ENCODE results near the gene IRF7. TPM values are rescaled to one million over a fixed set of nuclear protein-coding genes. Genes with fewer than 3 reads are reported as not detected.
A peak's percentile ranks its signal among the peaks of the same experiment; 100 is the strongest.

IRF7 gene
- total RNA-seq, 1 experiment from 2014 or later: 9.5 TPM

DNA sequence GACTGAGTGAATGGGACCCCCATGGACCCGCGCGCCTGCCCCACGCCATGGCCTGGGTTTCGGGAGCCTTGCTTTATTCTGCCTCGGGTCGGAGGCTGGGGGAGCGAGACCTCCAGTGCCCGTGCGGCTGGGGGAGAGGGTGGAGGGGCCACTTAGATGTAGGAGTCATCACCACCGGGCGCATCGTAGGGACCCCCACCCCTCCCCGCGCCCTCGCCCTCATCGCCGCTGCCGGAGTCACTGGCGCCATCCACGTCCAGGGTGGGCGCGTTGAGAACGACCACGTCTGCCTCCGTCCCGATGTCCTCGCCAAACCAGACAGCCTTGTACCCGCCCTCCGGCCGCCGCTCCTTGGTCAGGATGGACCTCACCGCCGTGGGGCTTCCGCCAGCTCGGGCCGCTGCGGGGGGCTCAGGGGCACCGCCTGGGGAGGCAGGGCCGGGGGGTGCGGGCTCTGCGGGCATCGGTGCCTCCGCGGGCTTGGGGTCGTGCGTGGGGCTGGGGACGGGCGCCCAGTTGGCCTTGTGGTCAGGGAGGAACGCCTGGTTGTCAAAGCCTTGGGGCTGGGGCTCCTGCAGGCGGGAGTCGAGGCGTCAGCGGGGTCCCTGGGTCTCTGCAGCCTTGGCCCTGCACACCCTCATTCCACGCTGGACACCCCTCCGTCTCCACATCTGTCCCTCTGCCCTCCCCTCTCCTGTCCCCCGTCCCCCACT is 1.6 kb upstream of the IRF7 start:
- H3K36me3 Mint-ChIP-seq (ENCODE audit: insufficient read depth, unreplicated experiment): peaks cover 30% of the 10 kb centered on the region
- POLR2A ChIA-PET: interaction anchor here (0.6 kb wide), 1 partner anchor 321 kb away, joined by 4 read pairs; no protein-coding TSS in a partner anchor
- H3K4me1 Mint-ChIP-seq (ENCODE audit: insufficient read depth, unreplicated experiment): peaks cover 6% of the 10 kb centered on the region
- DNase-seq (ENCODE audit: unreplicated experiment): no peak
- no peak overlapping the region for H3K4me3 Mint-ChIP-seq (ENCODE audit: unreplicated experiment)
- intact Hi-C loops (cut with micrococcal nuclease): loop anchor here (10.0 kb wide), 1 partner anchor 53 kb away; the partner anchor contains the start of genes LMNTD2 and RASSF7
- no peaks in the 10 kb centered on the region for H3K9me3 Mint-ChIP-seq (ENCODE audit: unreplicated experiment)
- TF ChIP-seq, protein P1, sequence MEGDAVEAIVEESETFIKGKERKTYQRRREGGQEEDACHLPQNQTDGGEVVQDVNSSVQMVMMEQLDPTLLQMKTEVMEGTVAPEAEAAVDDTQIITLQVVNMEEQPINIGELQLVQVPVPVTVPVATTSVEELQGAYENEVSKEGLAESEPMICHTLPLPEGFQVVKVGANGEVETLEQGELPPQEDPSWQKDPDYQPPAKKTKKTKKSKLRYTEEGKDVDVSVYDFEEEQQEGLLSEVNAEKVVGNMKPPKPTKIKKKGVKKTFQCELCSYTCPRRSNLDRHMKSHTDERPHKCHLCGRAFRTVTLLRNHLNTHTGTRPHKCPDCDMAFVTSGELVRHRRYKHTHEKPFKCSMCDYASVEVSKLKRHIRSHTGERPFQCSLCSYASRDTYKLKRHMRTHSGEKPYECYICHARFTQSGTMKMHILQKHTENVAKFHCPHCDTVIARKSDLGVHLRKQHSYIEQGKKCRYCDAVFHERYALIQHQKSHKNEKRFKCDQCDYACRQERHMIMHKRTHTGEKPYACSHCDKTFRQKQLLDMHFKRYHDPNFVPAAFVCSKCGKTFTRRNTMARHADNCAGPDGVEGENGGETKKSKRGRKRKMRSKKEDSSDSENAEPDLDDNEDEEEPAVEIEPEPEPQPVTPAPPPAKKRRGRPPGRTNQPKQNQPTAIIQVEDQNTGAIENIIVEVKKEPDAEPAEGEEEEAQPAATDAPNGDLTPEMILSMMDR (IDR thresholded peaks at IDR 0.05; ENCODE audit: unreplicated experiment): no peak
- CTCF ChIA-PET: no interaction called here
- no peak overlapping the region for H3K27ac Mint-ChIP-seq (ENCODE audit: low read depth, unreplicated experiment)
- BruUV-seq (replicated peaks): no TSS peak
- no peaks in the 10 kb centered on the region for H3K27me3 Mint-ChIP-seq (ENCODE audit: insufficient read depth, unreplicated experiment)

DNA sequence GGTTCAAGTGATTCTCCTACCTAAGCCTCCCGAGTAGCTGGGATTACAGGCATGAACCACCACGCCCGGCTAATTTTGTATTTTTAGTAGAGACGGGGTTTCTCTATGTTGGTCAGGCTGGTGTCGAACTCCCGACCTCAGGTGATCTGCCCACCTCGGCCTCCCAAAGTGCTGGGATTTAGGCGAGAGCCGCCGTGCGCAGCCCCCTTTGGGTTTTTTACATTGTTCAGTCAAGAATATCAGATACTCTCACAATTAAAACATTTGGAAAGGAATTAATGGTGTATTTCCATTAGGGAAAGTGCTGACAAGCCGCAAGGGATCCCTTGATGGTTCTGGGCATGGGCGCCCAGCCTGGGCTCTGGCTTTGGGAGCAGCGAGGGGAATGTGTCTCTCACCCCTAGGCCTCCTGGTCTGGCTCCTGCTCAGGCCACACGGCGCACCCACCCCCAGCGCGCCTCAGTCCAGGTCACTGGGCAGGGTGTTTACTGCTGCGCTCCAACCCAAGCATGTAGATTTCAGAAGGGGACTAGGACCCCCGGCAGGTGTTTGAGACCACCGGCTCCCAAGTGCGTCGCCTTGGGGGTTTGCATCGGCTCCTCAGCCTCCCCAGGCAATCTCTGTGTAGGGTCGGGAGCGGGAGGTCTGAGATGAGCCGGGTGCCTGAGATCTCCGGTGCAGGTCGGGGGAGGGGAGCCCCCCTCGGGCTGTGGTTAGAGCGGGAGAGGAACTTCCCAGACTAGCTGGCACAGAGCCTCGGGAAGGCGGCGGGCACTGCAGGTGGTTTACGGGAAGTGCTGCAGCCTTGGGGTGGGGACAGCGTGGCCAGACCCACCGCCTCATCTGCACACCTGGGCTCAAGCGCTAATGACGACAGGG is 809 bp upstream of the IRF7 start:
- BruUV-seq (replicated peaks): no TSS peak
- intact Hi-C loops (cut with micrococcal nuclease): loop anchor here (10.0 kb wide), 1 partner anchor 52 kb away; the partner anchor contains the start of genes LMNTD2 and RASSF7
- H3K36me3 Mint-ChIP-seq (ENCODE audit: insufficient read depth, unreplicated experiment): peaks cover 34% of the 10 kb centered on the region
- CTCF ChIA-PET: interaction anchor here (0.6 to 0.8 kb wide), 2 partner anchors 16 to 69 kb away, joined by 3 read pairs; no protein-coding TSS in a partner anchor
- DNase-seq (ENCODE audit: unreplicated experiment): no peak
- peaks cover 6% of the 10 kb centered on the region for H3K4me1 Mint-ChIP-seq (ENCODE audit: insufficient read depth, unreplicated experiment)
- no peak overlapping the region for H3K27ac Mint-ChIP-seq (ENCODE audit: low read depth, unreplicated experiment)
- peak overlapping the region; percentile 73 for H3K4me3 Mint-ChIP-seq (ENCODE audit: unreplicated experiment)
- POLR2A ChIA-PET: interaction anchor here (0.6 kb wide), 1 partner anchor 74 kb away, joined by 4 read pairs; no protein-coding TSS in a partner anchor
- H3K9me3 Mint-ChIP-seq (ENCODE audit: unreplicated experiment): no peaks in the 10 kb centered on the region
- no peaks in the 10 kb centered on the region for H3K27me3 Mint-ChIP-seq (ENCODE audit: insufficient read depth, unreplicated experiment)
- TF ChIP-seq, protein P1 (IDR thresholded peaks at IDR 0.05; ENCODE audit: unreplicated experiment): no peak

DNA sequence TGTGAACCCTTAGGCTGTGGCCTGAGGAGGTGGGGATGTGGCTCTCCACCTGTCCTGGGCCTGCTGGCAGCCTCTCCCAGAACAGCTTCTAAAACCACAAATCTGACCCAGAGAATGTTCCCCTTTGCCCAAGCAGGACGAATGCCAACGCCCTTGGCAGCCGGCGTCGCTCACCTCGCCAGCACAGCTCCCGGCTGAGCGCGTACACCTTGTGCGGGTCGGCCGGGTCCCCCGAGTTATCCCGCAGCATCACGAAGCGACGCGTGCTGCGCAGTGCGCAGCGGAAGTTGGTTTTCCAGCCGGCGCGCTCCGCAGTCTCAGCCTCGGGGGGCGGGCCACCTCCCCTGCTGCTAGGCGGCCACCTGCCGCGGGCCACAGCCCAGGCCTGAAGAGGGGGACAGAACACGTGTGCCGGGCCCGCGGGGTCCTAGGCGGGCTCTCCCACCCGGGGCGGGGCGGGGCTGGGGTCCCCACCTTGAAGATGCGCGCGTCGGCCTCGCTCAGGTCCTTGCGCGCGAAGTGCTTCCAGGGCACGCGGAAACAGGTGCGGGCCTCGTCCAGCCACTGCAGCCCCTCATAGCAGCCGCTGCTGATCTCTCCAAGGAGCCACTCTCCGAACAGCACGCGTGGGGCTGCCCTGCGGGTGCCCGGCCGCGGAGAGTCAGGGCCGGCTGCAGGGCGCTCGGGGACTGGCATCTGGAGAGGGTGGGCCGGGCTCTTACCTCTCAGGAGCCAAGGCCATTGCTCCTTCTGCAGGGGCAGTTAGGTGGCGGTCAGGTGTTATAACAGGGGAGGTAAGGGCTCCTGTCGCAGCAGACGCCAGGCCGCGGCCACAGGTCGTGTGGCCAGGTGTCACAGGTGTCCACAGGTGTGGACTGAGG is 887 bp downstream of the IRF7 start:
- BruUV-seq (replicated peaks): no TSS peak
- POLR2A ChIA-PET: interaction anchor here (0.5 to 1.6 kb wide), 6 partner anchors 10 to 195 kb away, joined by 3 to 8 read pairs (median 4); partner anchors contain the start of genes PHRF1 and RPLP2
- H3K36me3 Mint-ChIP-seq (ENCODE audit: insufficient read depth, unreplicated experiment): peaks cover 42% of the 10 kb centered on the region

More for the DNA sequence above, 887 bp downstream of the IRF7 start:
- peak; percentile 64 for DNase-seq (ENCODE audit: unreplicated experiment)
- peaks cover 6% of the 10 kb centered on the region for H3K4me1 Mint-ChIP-seq (ENCODE audit: insufficient read depth, unreplicated experiment)
- H3K27me3 Mint-ChIP-seq (ENCODE audit: insufficient read depth, unreplicated experiment): no peaks in the 10 kb centered on the region
- H3K4me3 Mint-ChIP-seq (ENCODE audit: unreplicated experiment): peak overlapping the region; percentile 73
- TF ChIP-seq, protein P1 (IDR thresholded peaks at IDR 0.05; ENCODE audit: unreplicated experiment): no peak
- CTCF ChIA-PET: interaction anchor here (1.0 to 1.3 kb wide), 2 partner anchors 10 to 60 kb away, joined by 3 to 4 read pairs; no protein-coding TSS in a partner anchor
- no peaks in the 10 kb centered on the region for H3K9me3 Mint-ChIP-seq (ENCODE audit: unreplicated experiment)
- intact Hi-C loops (cut with micrococcal nuclease): loop anchor here (10.0 kb wide), 1 partner anchor 50 kb away; the partner anchor contains the start of genes LMNTD2 and RASSF7
- H3K27ac Mint-ChIP-seq (ENCODE audit: low read depth, unreplicated experiment): peak overlapping the region; percentile 46

Data from MCF 10A (cell line).